DMS 273 (cell line): ENCODE data around the gene UROC1.
A peak's percentile ranks its signal among the peaks of the same experiment; 100 is the strongest.

ENCODE experiments used
- DNase-seq: peaks from one replicate; lab custom pipeline; 2025; ENCODE audit not compliant: unreplicated experiment; lab: John Stamatoyannopoulos, UW

Gene UROC1

DNA sequence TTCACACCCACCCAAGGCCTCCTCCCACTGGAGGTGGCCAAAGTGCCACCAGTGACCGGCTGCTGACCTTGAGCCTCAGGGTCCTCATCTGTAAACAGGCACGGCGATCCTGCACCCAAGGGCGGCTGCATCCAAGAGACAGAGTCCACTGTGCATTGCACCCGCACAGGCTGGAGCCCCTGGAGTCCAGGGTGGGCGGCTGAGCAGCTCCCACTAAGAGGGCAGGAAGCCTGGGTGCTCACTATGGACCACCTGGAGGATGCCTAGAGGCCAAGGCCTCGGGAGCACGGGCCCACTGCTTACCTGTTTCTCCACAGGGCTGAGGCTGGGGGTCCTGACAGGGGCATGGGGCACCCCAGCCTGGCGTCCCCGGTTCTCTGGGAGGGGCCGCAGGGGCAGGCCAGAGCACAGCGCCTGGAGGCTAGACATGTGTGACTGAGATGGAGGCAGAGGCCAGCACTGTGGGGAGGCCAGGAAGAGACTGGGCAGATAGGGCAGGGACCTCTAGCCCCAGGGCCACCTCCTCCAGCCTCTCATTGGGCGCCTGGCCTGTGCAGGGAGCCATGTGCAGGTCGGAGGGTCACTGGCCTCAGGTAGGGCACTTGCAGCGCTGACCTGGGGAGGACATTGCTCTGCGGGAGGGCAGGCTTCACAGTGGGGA, at the start of gene UROC1:
TSS of gene UROC1 (minus strand) at position 483 of the 661 bp plus-strand sequence. CDS start at position 429, 54 bp downstream.
- no peak for DNase-seq

DNA sequence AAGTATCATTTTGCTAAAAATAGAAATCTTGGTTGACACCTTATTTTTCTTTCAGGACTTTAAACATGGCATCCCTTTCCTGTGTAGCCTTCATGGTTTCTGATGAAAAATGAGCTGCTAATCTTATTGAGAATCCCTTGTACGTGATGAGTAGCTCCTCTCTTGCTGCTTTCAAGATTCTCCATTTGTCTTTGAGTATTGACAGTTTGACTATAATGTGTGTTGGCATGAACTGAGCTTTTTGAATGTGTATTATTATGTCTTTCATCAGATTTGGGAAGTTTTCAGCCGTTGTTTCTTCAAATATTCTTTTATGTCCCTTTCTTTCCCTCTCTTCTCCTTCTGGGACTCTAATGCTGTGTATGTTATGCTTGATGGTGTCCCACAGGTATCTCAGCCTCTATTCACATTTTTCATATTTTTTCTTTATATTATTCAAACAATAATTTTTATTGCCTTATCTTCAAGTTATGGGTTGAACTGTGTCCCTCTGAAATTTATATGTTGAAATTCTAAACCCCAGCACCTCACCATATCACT, 45.2 kb upstream of the UROC1 start:
- DNase-seq = no peak

DNA sequence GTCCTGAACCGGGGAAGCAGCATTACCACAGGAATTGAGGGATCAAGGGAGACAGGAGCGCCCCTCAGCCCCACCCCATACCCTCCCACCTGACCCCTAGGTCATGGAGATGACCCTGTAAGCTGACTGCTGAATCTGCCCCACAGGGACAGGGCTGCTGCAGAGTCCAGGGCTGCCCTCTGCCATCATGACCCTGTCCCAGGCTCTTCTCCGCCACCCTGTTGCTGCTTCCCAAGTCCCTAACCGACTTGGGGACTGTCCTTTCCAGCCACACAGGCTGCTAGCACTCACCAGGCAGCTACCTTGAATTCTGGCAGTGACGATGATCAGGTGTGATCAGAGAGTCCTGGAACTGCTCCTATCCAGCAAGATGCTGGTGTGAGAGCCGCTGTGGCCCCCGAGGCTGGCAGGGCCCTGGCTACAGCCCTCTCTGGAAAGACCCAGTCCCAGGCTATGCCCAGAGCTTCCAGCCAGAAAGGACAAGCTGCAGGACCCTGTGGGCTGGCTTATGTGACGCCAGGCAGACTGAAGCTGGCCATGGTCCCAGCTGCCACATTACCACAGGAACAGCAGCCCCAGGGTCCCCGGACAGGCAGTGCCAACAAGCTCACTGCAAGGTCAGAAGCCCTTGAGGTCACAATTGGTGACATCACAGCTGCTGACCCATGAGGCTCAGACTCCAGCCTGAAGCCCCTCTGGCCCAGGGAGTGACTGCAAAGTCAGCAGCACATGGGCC, 40.9 kb upstream of the UROC1 start, which contains the start of gene C3orf22:
TSS of gene C3orf22 (minus strand) at position 597 of the 736 bp plus-strand sequence. CDS start 5,542 bp downstream, outside the sequence.
- no peak for DNase-seq

DNA sequence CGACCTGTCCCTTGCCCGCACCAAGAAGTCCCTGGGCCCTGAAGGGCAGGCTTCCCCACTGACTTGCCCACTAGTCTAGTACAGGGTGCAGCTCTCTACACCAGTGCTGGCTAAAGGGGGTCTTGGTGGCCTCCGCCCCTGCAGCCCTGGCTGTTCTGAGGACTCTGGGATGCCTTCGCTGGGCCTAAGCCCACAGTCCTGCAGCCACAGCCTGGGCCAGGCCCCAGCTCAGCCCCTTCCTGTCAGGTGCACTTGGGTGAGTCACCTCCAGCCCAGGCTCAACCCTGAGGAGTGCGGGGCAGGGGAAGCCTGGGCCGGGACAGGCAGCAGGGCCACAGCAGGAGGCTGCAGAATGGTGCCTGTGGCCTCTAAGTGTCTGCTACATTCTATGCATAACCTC, 40.2 kb upstream of the UROC1 start:
- no peak for DNase-seq

DNA sequence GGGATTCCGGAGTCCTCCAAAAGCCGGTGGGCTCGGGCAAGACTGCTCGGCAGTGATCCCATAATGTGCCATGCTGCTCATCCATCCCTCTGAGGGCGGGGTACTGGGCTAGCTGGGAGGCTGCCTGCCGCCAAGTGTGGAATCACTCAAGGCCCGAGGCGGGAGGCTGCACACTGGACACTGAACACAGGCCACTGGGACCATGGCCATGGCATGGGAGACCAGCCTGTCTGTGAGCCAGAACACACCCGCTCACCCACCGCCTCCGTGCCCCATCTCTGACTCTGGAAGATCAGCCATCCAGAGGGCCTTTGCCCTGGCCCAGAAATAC, 39.8 kb upstream of the UROC1 start:
- no peak for DNase-seq

DNA sequence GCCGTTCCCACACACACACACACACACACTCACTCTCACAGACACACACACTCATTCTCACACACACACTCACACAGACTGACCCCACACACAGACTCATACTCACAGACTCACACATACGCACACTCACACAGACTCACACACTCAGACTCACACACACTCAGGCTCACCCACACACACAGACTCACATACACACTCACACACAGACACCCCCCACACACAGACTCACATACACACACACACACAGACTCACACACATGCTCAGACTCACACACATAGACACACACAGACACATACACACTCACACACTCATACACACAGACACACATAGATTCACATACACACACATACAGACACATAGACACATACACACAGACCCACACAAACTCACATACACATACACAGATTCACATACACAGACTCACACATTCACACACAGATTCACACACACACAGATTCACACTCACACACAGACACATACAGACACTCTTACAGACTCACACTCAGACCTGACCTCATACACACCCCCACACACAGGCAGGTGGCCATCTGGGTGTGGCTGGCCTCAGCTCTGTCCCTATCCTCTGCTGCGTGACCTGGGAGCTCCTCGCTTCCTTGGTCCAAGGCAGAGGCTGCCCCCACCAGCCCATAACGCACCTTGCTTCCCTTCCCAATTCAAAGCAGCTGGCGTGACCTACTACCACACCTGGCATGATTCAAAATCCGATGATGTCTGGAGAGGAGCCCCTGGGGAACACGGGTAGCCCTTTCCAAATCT, 39.3 kb upstream of the UROC1 start:
- no peak for DNase-seq

DNA sequence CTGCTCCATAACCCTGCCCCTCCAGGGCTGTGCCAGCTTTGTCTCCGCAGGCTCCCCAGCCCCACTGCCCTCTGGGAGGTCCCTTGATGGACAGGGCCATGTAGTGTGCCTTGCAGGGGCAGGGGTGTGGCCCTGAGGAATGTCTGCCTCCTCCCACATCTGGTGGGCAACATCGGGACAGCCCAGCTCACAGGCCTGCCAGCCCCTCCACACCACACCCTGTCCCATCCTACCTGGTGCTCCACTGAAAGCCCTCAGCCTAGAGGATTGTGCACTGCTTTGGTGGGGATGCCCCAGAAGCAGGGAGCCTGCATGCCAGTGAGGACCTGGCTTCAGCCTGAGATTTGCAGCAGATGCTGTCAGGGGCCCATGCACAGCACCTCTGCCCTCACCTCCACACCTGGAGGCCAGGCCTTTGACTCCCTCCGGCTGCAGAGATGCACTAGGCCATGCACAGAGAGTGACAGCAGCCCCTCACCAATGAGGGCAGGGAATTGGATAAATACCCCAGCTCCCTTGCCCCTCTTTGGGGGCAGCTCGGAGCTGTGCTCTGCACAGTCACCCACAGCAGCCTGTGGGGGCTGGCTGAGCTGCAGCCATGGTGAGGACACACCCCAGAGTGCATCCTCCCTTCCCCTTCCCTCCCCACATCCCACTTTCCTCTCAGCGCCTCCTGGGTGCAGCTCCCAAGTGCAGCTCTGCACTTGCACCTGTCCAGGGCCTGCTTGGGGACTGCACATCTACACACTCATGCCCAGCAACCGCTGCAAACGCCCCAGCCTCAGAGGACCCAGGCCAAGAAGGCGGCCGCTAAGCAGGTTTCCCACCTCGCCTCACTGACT, 38.4 kb upstream of the UROC1 start:
- no peak for DNase-seq

DNA sequence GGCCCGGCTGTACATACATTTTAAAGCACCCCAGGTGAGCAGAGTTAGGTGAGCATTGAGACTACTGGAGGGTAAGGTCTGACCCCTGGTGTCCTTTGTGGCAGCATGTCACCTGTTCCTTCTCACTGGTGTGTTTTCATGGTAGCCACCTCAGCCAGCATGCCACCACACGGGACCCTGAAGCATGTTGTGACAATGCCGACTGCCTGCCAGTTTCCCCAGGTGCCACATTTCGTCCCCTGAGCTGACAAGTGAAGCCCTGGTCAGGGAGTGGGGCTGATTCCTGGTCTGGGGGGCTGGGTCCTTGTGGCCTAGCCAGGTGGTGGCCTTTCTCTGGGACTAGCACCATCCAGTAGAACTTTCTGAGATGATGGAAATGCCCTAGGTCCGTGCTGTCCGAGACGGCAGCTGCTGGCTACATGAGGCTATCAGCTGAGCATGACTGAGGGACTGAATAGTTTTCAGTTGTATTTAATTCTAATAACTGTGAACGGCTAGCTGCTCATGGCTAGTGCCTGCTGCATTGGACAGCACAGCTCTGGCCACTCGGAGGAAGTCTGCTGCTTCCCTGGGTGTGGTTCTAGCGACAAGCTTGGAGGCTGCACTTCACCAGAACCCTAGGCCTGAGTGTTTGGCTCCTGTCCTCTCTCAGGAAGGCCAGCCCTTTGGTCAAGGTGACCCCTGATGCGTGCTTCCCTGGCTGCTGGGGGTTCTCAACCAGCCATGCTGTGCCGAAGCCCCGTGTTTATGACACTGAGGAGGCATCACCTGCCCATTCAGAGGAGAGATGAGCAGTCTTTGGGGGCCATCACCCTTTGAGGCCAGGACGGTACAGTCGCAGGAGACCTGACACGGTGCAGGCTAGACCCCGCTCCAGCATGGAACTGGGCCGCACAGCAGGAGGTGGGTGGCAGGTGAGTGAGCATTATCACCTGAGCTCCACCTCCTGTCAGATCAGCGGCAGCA, 37.3 kb upstream of the UROC1 start:
- DNase-seq = no peak

DNA sequence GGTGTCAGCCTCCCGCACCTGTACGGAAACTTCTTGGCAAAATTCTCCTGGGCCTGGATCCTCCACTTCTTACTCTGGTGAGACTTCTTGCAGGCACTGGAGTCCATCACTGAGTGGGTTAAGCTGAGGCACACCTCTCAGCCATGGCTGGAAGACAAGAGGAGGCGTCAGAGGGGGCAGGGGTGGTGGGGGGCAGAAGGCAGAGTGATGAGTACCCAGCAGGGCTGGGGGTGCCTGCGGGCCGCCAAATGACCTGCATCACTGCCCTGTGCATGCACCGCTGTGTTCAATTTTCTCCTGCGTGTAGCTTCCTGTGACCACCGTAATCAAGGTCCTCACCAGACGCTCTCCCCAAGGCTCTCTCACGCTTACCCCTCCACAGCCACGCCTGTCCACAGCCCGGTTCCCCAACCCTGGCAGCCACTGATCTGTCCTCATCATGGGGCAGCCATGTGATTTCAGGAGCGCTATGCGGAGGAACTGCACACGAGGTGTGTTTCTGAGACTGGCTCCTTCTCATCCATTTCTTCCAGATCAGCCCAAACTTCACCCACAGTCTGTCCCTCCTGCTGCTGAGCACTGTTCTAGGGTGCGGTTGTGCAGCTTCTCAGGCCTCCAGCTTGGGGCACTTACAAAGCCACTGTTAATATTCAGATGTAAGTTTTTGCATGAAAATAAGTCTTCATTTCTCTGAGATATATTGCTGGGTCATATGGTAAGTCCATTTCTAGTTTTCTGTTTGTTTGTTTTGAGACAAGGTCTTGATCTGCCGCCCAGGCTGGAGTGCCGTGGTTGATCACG, 35.9 kb upstream of the UROC1 start:
- DNase-seq = no peak

DNA sequence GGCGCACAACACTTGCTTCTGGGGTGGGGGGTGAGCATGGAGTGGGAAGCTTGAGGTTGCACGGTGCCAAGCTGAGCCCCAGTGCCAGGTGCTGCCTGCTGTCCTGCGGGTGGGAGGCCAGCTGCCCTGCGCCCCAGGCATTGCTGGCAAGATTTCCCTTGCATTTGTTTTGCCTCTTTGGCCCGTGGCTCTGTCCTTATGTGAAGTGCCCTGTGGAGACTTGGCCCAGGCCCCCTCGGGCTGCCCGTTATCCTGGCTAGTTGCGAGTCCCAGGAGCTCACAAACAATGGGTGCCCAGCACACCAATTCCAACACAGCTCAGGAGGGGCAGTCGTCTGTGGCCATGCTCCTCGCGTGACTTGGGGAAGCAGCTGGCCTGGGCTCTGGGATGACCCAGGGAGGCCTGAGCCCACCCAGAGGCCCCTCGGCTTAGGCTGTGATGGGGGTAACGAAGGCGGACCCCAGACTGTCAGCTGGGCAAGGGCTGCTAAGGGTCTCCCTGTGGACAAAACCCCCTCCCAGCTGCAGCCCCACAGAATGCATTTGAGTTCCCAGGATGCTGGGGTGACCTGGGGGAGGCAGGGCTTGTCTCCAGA, 35.2 kb upstream of the UROC1 start:
- peak; percentile 46 for DNase-seq

DNA sequence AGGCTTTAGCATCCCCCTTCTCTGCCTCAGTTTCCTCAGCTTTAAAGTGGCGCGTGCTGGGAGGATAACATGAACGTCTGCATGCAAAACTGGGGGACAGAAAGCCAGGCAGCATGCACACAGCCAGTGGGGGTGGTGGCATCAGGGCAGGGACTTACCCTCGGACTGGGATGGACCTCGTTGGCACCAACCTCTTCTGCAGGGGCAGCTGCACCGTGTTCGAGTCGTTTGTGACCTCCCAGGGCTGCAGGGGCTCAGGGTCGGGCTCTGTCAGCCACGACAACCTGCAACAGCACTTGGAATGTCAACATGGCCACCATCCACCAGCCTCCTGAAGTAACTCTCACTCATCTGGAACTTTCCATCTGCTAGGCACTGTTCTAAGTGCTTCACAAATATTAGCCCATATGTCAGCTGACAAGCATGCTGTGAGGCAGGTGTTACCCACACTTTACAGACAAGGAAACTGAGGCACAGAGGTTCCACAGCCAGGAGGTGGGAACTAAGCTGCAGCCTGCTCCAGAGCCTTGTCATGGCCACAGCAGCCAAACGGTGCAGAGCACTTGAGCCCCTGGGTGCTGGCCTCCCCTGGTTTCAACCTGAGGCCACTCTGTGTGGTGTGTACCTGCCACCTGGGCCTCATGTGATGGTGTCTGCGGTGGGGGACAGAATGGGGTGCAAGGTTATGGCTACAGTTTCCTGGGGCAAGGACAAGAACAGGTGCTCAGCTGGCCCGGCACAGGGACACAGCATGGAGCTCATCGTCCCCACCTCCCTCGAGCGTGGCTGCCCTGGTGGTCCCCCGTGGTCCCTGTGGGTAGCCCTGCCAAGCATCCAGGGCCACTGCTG, 34.5 kb upstream of the UROC1 start:
- DNase-seq = peak; percentile 33

DNA sequence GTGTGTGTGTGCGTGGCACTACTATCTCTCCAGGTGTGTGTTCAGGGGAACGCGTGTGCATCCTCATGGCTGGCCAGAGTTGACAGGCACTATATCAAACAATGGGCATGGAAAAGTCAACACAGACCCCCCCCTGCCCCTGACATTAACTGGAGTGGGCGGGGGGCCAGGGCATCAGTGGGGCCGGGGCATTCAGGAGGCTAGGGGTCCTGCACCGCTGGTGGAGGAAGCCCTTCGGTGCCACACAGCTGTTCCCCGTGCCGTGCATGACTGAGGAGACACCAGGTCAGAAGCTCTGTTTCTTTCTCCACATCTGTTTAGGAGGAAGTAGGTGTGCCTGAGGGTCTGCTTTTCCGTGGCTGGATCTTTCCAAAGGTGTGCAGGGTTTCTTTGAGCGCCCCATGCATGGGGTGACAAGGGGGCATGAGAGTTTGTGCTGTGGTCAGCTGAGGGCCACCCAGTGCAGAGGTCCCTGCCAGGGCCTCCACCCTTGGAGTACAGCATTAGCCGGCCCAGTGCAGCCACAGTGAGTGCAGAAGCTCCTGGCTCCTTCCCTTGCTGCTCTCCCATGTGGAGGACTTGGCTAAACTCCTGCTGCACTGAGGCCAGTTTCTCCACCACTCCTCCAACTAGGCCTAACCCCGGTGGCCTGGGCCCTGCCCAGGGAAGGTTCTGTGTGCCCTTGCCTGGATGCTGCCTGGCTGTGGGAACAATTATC, 33.7 kb upstream of the UROC1 start:
- DNase-seq = no peak

DNA sequence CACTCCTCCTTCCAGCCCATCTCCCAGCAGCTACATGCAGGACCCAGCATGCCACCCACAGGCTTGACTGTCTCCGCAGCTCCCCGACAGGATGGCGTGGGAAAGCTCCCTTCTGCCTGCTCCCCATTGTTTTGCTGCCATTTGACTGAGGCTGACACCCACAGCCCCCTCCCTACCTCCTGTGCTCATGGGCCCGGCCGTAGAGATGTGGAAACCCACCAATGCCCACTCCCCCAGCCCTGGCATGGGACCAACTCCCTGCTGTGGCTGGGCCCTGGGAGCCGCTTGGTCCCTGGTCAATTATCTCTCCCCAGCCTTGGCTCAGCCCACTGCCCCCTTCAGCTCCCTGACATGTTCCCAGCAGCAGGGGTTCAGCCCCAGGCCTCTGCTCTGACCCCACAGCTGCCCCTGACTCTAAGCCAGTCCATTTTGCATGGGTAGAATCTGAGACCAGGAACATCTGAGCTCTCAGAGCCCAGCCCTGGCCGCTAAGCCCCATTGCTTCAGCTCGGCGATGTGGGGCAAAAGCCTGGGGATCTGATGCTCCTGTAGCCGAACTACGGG, 33.0 kb upstream of the UROC1 start:
- DNase-seq = no peak

DNA sequence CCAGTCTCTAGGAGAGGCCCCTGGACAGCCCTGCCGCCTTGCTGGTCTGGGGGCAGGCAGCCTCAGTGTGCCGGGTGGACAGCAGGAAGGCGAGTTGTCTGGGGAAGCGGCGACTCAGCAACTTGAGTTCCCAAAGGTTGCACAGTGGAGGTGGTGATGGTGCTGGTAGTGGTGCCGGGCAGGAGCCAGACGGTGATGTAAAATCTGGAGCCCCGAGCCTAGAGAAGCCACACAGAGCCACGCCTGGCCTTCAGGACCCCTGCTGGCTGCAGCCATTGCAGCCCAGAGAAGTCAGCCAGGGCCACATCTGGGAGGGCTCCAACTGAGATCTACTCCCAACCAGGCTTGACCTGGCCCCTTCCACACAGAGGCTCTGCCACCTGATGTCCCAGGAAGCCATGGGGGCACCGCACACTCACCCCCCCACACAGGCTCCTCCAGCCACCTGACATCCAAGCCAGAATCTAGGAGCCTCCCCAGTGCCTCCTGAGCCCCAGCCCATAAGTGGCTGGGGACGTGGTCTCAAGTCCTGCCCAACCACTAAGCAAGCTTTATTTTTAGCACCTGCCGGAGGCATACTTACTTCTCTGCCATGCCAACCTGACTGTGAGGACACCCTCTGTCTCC, 32.4 kb upstream of the UROC1 start:
- no peak for DNase-seq

DNA sequence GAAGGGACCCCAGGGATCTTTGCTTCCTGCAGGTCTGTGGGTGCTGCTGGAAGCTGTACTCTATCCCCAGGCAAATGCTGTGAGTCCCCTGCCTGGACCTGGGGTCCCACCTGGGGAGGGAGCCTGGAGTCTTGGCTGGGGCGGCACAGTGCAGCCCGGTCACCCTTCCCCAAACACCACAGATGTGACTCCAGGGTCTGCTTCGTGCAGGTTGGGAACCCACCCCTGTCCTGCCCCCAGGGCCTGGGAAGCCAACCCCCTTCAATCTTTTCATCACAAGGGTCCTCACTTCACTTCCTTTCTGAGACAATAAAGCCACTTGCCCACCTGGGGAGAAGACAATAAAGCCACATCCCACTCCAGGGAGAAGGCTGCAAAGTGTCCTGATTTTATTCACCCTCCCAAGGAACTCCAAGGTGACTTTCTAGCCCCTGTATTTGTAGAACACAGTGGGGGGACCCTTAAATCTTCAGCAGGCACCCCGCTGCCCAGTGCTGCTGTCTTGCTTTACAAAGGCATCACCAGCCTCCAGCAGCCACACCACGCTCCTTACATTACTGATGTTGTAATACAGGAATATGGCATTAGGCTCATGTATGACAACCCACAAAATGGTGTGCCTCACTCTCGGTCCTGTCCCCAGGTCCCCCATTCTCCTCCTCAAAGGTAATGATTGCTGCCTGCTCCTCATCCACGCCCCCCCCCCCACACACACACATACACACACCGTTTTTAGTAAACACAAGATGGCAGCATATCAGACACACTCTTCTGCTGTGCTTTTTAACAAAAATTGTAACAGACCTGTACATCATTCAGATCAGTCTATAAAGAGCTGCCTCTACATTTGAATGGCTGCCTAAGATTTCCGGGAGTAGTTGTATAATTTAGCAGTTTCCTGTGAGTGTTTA, 31.2 kb upstream of the UROC1 start:
- no peak for DNase-seq
